ENCODE results near the gene AMT. TPM values are rescaled to one million over a fixed set of nuclear protein-coding genes. Genes with fewer than 3 reads are reported as not detected.

Gene AMT
- total RNA-seq, 1 experiment from 2014 or later, result 1.3 TPM

DNA sequence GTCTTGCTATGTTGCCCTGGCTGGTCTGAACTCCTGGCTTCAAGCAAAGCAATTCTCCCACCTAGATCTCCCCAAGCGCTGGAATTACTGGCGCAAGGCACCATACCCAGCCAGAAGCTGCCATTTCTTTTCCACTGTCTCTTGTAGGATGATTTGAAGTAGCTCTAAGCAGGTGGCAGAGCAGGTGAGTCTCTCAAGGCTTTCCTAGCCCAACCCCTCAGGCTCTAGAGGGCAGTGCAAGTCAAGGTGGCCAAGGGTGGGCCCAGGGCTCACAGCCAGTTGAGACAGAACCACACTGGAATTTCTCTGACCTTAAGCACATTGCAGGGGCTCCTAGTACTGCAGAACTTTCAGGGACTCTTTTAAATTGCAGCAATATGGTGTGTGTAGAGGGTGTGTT is 32.2 kb upstream of the AMT start:
- H3K27me3 ChIP-seq (replicated peaks; ENCODE audit: insufficient read depth, low read depth, low read length, poor library complexity), result no peaks in the 10 kb centered on the region
- H3K4me3 ChIP-seq (ENCODE audit: low read depth, low read length, poor library complexity, severe bottlenecking), result no peak overlapping the region
- no peak for DNase-seq (ENCODE audit: low spot score)
- H3K9me3 ChIP-seq (ENCODE audit: low read depth, low read length, poor library complexity, severe bottlenecking), result no peaks in the 10 kb centered on the region
- BruUV-seq (replicated peaks), result no TSS peak
- intact Hi-C loops (cut with micrococcal nuclease; ENCODE audit: unreplicated experiment), result no loop called here
- CTCF ChIA-PET, result no interaction called here
- H3K27ac ChIP-seq (ENCODE audit: low read depth, low read length, poor library complexity, severe bottlenecking), result no peak overlapping the region
- POLR2A ChIA-PET (ENCODE audit: low non-redundant PET), result no interaction called here
- TF ChIP-seq EZH2 (IDR thresholded peaks at IDR 0.05; ENCODE audit: borderline replicate concordance, low read depth, low read length, poor library complexity, severe bottlenecking) (no peak), CTCF (conservative IDR thresholded peaks at IDR 0.05; ENCODE audit: low read depth, low read length) (no peak)
- no peaks in the 10 kb centered on the region for H3K36me3 ChIP-seq (ENCODE audit: insufficient read depth, low read length, poor library complexity, severe bottlenecking)
- H3K4me1 ChIP-seq (ENCODE audit: insufficient read depth, low read length, poor library complexity, severe bottlenecking), result no peaks in the 10 kb centered on the region

GRCh38 chr3:49453621-49454020 is 31.3 kb upstream of the AMT start:
- CTCF ChIA-PET, result no interaction called here
- TF ChIP-seq EZH2 (IDR thresholded peaks at IDR 0.05; ENCODE audit: borderline replicate concordance, low read depth, low read length, poor library complexity, severe bottlenecking) (no peak), CTCF (conservative IDR thresholded peaks at IDR 0.05; ENCODE audit: low read depth, low read length) (no peak)
- Histone ChIP-seq H3K4me1 (ENCODE audit: insufficient read depth, low read length, poor library complexity, severe bottlenecking) (no peaks in the 10 kb centered on the region), H3K4me3 (ENCODE audit: low read depth, low read length, poor library complexity, severe bottlenecking) (no peak overlapping the region), H3K27ac (ENCODE audit: low read depth, low read length, poor library complexity, severe bottlenecking) (no peak overlapping the region), H3K27me3 (replicated peaks; ENCODE audit: insufficient read depth, low read depth, low read length, poor library complexity) (no peaks in the 10 kb centered on the region), H3K9me3 (ENCODE audit: low read depth, low read length, poor library complexity, severe bottlenecking) (no peaks in the 10 kb centered on the region), H3K36me3 (ENCODE audit: insufficient read depth, low read length, poor library complexity, severe bottlenecking) (no peaks in the 10 kb centered on the region)
- BruUV-seq (replicated peaks), result no TSS peak
- DNase-seq (ENCODE audit: low spot score), result no peak
- intact Hi-C loops (cut with micrococcal nuclease; ENCODE audit: unreplicated experiment), result no loop called here
- POLR2A ChIA-PET (ENCODE audit: low non-redundant PET), result no interaction called here

DNA sequence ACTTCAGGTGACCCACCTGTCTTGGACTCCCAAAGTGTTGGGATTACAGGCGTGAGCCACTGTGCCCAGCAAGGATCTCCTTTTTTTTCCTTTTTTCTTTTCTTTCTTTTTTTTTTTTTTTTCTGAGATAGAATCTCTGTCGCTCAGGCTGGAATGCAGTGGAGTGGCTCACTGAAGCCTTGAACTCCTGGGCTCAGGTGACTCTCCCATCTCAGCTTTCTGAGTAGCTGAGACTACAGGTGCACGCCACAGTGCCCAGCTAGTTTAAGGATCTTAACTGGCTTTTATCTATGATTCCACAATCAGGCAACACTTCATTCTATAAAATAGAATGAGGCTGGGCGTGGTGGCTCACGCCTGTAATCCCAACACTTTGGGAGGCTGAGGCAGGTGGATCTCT is 23.1 kb upstream of the AMT start:
- POLR2A ChIA-PET (ENCODE audit: low non-redundant PET), result no interaction called here
- H3K4me1 ChIP-seq (ENCODE audit: insufficient read depth, low read length, poor library complexity, severe bottlenecking), result no peaks in the 10 kb centered on the region
- BruUV-seq (replicated peaks), result no TSS peak
- no peak overlapping the region for H3K27ac ChIP-seq (ENCODE audit: low read depth, low read length, poor library complexity, severe bottlenecking)
- no peak for DNase-seq (ENCODE audit: low spot score)
- intact Hi-C loops (cut with micrococcal nuclease; ENCODE audit: unreplicated experiment), result loop anchor here (5.0 to 10.0 kb wide), 4 partner anchors 103 to 458 kb away; partner anchors contain the start of genes KLHDC8B and USP4
- no peak overlapping the region for H3K4me3 ChIP-seq (ENCODE audit: low read depth, low read length, poor library complexity, severe bottlenecking)
- TF ChIP-seq CTCF (conservative IDR thresholded peaks at IDR 0.05; ENCODE audit: low read depth, low read length) (no peak), EZH2 (IDR thresholded peaks at IDR 0.05; ENCODE audit: borderline replicate concordance, low read depth, low read length, poor library complexity, severe bottlenecking) (no peak)
- CTCF ChIA-PET, result no interaction called here
- H3K9me3 ChIP-seq (ENCODE audit: low read depth, low read length, poor library complexity, severe bottlenecking), result no peaks in the 10 kb centered on the region
- H3K27me3 ChIP-seq (replicated peaks; ENCODE audit: insufficient read depth, low read depth, low read length, poor library complexity), result no peaks in the 10 kb centered on the region
- no peaks in the 10 kb centered on the region for H3K36me3 ChIP-seq (ENCODE audit: insufficient read depth, low read length, poor library complexity, severe bottlenecking)

All from A673 (cell line).